H1 (cell line): ENCODE measurements around the gene WBP4. TPM values are rescaled to one million over a fixed set of nuclear protein-coding genes. Genes with fewer than 3 reads are reported as not detected.

ENCODE experiments used
- CTCF ChIA-PET: fragments of 300-600 bp; sonication (Branson Sonifier 250); formaldehyde crosslinking; loops from one replicate; lab custom pipeline; 2021; ENCODE audit not compliant: partially characterized antibody; lab: Charles Lee
- POLR2A ChIA-PET: fragments of 300-600 bp; sonication (Branson Sonifier 250); formaldehyde crosslinking; loops from one replicate; lab custom pipeline; 2021; ENCODE audit warnings: inconsistent platforms; ENCODE audit not compliant: partially characterized antibody; lab: Charles Lee
- DNase-seq, 2 experiments: peaks; one replicate each; pipeline versions ENCODE4 v3.0.0 to v3.0.0-alpha.2; 2010 to 2022; ENCODE audit warnings: low spot score in 2 of 2, low read depth in 1 of 2, mixed read lengths in 1 of 2
- FAIRE-seq: peaks from 2 replicates; lab custom pipeline; 2011; peaks lifted over from hg19 to GRCh38; lab: Jason Lieb, UNC
- H2AFZ ChIP-seq: 2 replicates; pipeline ENCODE4 v1.8.1; 2012; ENCODE audit warnings: low read length, inconsistent platforms
- H2AK5ac ChIP-seq: 2 replicates; pipeline ENCODE4 v1.6.1; 2013; ENCODE audit warnings: low read depth, low read length
- H2BK120ac ChIP-seq: replicated peaks from 2 replicates; pipeline ENCODE3; 2013; ENCODE audit warnings: low read depth, low read length, inconsistent platforms
- H2BK12ac ChIP-seq: 2 replicates; pipeline ENCODE4 v1.6.1; 2013; ENCODE audit warnings: low read depth, low read length
- H2BK15ac ChIP-seq: 2 replicates; pipeline ENCODE4 v1.6.1; 2013; ENCODE audit warnings: low read length
- H2BK20ac ChIP-seq: 2 replicates; pipeline ENCODE4 v1.6.1; 2013; ENCODE audit warnings: low read length
- H2BK5ac ChIP-seq: 2 replicates; pipeline ENCODE4 v1.6.1; 2013; ENCODE audit warnings: low read depth, low read length
- H3K14ac ChIP-seq: 2 replicates; pipeline ENCODE4 v1.6.1; 2013; ENCODE audit warnings: inconsistent platforms; ENCODE audit not compliant: insufficient read length
- H3K18ac ChIP-seq: 2 replicates; pipeline ENCODE4 v1.6.1; 2013; ENCODE audit warnings: low read length; ENCODE audit errors: extremely low read depth
- H3K23ac ChIP-seq: 2 replicates; pipeline ENCODE4 v1.6.1; 2013; ENCODE audit warnings: inconsistent platforms; ENCODE audit not compliant: insufficient read length
- H3K23me2 ChIP-seq: 2 replicates; pipeline ENCODE4 v1.6.1; 2013; ENCODE audit warnings: low read depth, low read length
- H3K27ac ChIP-seq: 2 replicates; pipeline ENCODE4 v1.6.1; 2011; ENCODE audit warnings: low read depth, low read length, inconsistent platforms
- H3K27me3 ChIP-seq, 4 experiments: replicated peaks in 1 of 4; 1 replicate in 1 of 4; 2 replicates in 3 of 4; pipeline versions ENCODE4 v1.6.1 to v1.8.1; 2011 to 2013; ENCODE audit warnings: low read length in 3 of 4, mild to moderate bottlenecking in 3 of 4, inconsistent platforms in 2 of 4, mixed read lengths in 2 of 4, moderate library complexity in 1 of 4; ENCODE audit not compliant: control insufficient read depth in 3 of 4, insufficient read depth in 3 of 4; ENCODE audit errors: extremely low read depth in 1 of 4
- H3K36me3 ChIP-seq, 4 experiments: 2 replicates each; pipeline versions ENCODE4 v1.6.1 to v1.8.1; 2011 to 2013; ENCODE audit warnings: mild to moderate bottlenecking in 4 of 4, low read length in 3 of 4, moderate library complexity in 2 of 4, control low read depth in 1 of 4, inconsistent platforms in 1 of 4; ENCODE audit not compliant: insufficient read depth in 4 of 4, control insufficient read depth in 2 of 4
- H3K4ac ChIP-seq: replicated peaks from 2 replicates; pipeline ENCODE3; 2013; ENCODE audit warnings: low read length, low read depth, mixed read lengths, inconsistent platforms; ENCODE audit not compliant: insufficient read length
- H3K4me1 ChIP-seq, 4 experiments: replicated peaks in 1 of 4; 1 replicate in 1 of 4; 2 replicates in 3 of 4; pipeline versions ENCODE4 v1.6.1 to v1.8.1; 2011 to 2013; ENCODE audit warnings: low read length in 3 of 4, inconsistent platforms in 2 of 4, mixed read lengths in 1 of 4; ENCODE audit not compliant: insufficient read depth in 4 of 4, control insufficient read depth in 3 of 4
- H3K4me2 ChIP-seq, 2 experiments: 2 replicates each; pipeline versions ENCODE4 v1.6.1 to v1.8.1; 2011 to 2013; ENCODE audit warnings: low read depth in 2 of 2, low read length in 2 of 2, control low read depth in 1 of 2, inconsistent platforms in 1 of 2, mild to moderate bottlenecking in 1 of 2; ENCODE audit not compliant: insufficient read depth in 1 of 2
- H3K4me3 ChIP-seq, 4 experiments: fragments of 200-600, 300-600 bp in 1 of 4; sonication (generic), shearing (Covaris generic), sonication (Bioruptor Twin) in 1 of 4; 2 replicates each; pipeline versions ENCODE4 v1.5.1 to v1.8.1; 2011 to 2016; ENCODE audit warnings: low read length in 4 of 4, low read depth in 3 of 4, control low read depth in 2 of 4, inconsistent platforms in 2 of 4, mild to moderate bottlenecking in 2 of 4, mixed read lengths in 1 of 4, moderate library complexity in 1 of 4; ENCODE audit not compliant: insufficient read depth in 2 of 4; ENCODE audit errors: extremely low read depth in 1 of 4
- H3K56ac ChIP-seq: replicated peaks from 2 replicates; pipeline ENCODE3; 2013; ENCODE audit warnings: low read depth, mild to moderate bottlenecking, mixed read lengths, low read length, inconsistent platforms; ENCODE audit not compliant: insufficient read length
- H3K79me1 ChIP-seq: 2 replicates; pipeline ENCODE4 v1.6.1; 2013; ENCODE audit warnings: low read depth, low read length, control low read depth
- H3K79me2 ChIP-seq, 2 experiments: 2 replicates each; pipeline versions ENCODE4 v1.6.1 to v1.8.1; 2012 to 2013; ENCODE audit warnings: low read length in 2 of 2, mild to moderate bottlenecking in 2 of 2, inconsistent platforms in 1 of 2; ENCODE audit not compliant: insufficient read depth in 2 of 2, control insufficient read depth in 1 of 2
- H3K9ac ChIP-seq, 4 experiments: replicated peaks in 1 of 4; 1 replicate in 1 of 4; 2 replicates in 3 of 4; pipeline versions ENCODE4 v1.6.1 to v1.8.1; 2011 to 2013; ENCODE audit warnings: low read depth in 3 of 4, low read length in 3 of 4, control low read depth in 2 of 4, mild to moderate bottlenecking in 2 of 4, moderate library complexity in 2 of 4, inconsistent platforms in 1 of 4; ENCODE audit errors: extremely low read depth in 1 of 4
- H3K9me3 ChIP-seq, 2 experiments: 2 replicates each; pipeline versions ENCODE4 v1.6.1 to v1.8.1; 2012 to 2013; ENCODE audit warnings: mild to moderate bottlenecking in 2 of 2, moderate library complexity in 2 of 2, control low read depth in 1 of 2, inconsistent platforms in 1 of 2, low read depth in 1 of 2, low read length in 1 of 2, mixed read lengths in 1 of 2; ENCODE audit not compliant: insufficient read depth in 2 of 2
- H4K20me1 ChIP-seq, 2 experiments: replicated peaks in 1 of 2; 2 replicates each; pipeline versions ENCODE3 to v1.8.1; 2011 to 2013; ENCODE audit warnings: inconsistent platforms in 2 of 2, low read length in 2 of 2, mild to moderate bottlenecking in 1 of 2; ENCODE audit not compliant: insufficient read depth in 2 of 2, control insufficient read depth in 1 of 2
- H4K5ac ChIP-seq: 2 replicates; pipeline ENCODE4 v1.6.1; 2013; ENCODE audit warnings: low read length, low read depth, mixed read lengths, inconsistent platforms; ENCODE audit not compliant: insufficient read length
- H4K8ac ChIP-seq: 2 replicates; pipeline ENCODE4 v1.8.0; 2013; ENCODE audit warnings: mild to moderate bottlenecking, moderate library complexity, low read length, inconsistent platforms; ENCODE audit not compliant: insufficient read depth; ENCODE audit errors: extremely low read depth
- H4K91ac ChIP-seq: replicated peaks from 2 replicates; pipeline ENCODE3; 2013; ENCODE audit warnings: low read length, mixed read lengths, inconsistent platforms; ENCODE audit not compliant: insufficient read length
- CBX5 ChIP-seq: fragments of 300-800, 300-1000 bp; sonication (generic); IDR thresholded peaks from 2 replicates; pipeline ENCODE4 v1.7.1; 2016; ENCODE audit warnings: antibody characterized with exemption, low read length, low read depth
- CHD1 ChIP-seq: IDR thresholded peaks from 2 replicates; pipeline ENCODE4 v1.6.1; 2012; ENCODE audit warnings: low read depth, low read length, improper control_type of control experiment
- CREB1 ChIP-seq: IDR thresholded peaks from 2 replicates; pipeline ENCODE4 v1.6.1; 2012; ENCODE audit warnings: inconsistent platforms
- E2F6 ChIP-seq: IDR thresholded peaks from 2 replicates; pipeline ENCODE4 v1.6.1; 2012; ENCODE audit warnings: inconsistent platforms
- MAX ChIP-seq: IDR thresholded peaks from 2 replicates; pipeline ENCODE4 v1.6.1; 2012; ENCODE audit warnings: inconsistent platforms
- PHF8 ChIP-seq: fragments of 200-600 bp; sonication (generic); conservative IDR thresholded peaks from 2 replicates; pipeline ENCODE4 v1.7.1; 2012; ENCODE audit warnings: low read depth, mild to moderate bottlenecking, inconsistent platforms, low read length, moderate library complexity
- POLR2A ChIP-seq, 2 experiments: IDR thresholded peaks; 1 replicate in 1 of 2; 2 replicates in 1 of 2; pipeline ENCODE4 v1.6.1; 2011; ENCODE audit warnings: low read depth in 2 of 2, low read length in 2 of 2, mild to moderate bottlenecking in 2 of 2; ENCODE audit errors: control extremely low read depth in 1 of 2
- RNF2 ChIP-seq: fragments of 200-900, 300-1000 bp; sonication (generic); IDR thresholded peaks from 2 replicates; pipeline ENCODE4 v1.7.1; 2016; ENCODE audit warnings: borderline replicate concordance, low read depth, mild to moderate bottlenecking, antibody characterized with exemption, low read length; ENCODE audit not compliant: poor library complexity, severe bottlenecking; ENCODE audit errors: missing control alignments
- SP2 ChIP-seq: IDR thresholded peaks from 2 replicates; pipeline ENCODE4 v1.6.1; 2012; ENCODE audit warnings: mild to moderate bottlenecking, low read length, inconsistent platforms
- SUZ12 ChIP-seq: fragments of 200-600 bp; sonication (generic); IDR thresholded peaks from 2 replicates; pipeline ENCODE4 v1.6.1; 2012; ENCODE audit warnings: mild to moderate bottlenecking, inconsistent platforms, low read length, moderate library complexity, mixed read lengths
- TAF1 ChIP-seq: IDR thresholded peaks from 2 replicates; pipeline ENCODE4 v1.6.1; 2011; ENCODE audit warnings: mild to moderate bottlenecking, low read depth, low read length
- YY1 ChIP-seq: IDR thresholded peaks from 2 replicates; pipeline ENCODE4 v1.6.1; 2011; ENCODE audit warnings: low read depth, mild to moderate bottlenecking, low read length
- WGBS, 2 experiments: shearing (Covaris generic) in 1 of 2; methylation state at CpG; one replicate each; pipeline versions ENCODE4 v1.1.6 to v1.1.7; 2013 to 2015; ENCODE audit warnings: low lambda C conversion rate in 2 of 2, mixed read lengths in 2 of 2, inconsistent platforms in 1 of 2, low coverage in 1 of 2, missing lambda C conversion rate in 1 of 2; ENCODE audit not compliant: insufficient replicate concordance in 2 of 2, insufficient coverage in 1 of 2, insufficient read length in 1 of 2; ENCODE audit errors: extremely low coverage in 1 of 2, missing lambda C conversion rate in 1 of 2; 5-methylcytosine and 5-hydroxymethylcytosine counted together
- polyA plus RNA-seq, 7 experiments: library from polyadenylated mRNA; depleted of rRNA in 3 of 7; stranded (reverse) in 5 of 7; unstranded in 2 of 7; fragments of >200 nt in 5 of 7; fragments of 200-250 nt in 2 of 7; gene quantifications; 1 replicate in 5 of 7; 2 replicates in 1 of 7; 4 replicates in 1 of 7; pipeline versions ENCODE4 v1.2.1 to v1.2.3, GENCODE V29; 2011 to 2013; ENCODE audit warnings: missing spikeins in 2 of 7, mixed read lengths in 2 of 7
- total RNA-seq: library from RNA; stranded (reverse); fragmentation: NEBNext Ultra II Directional; extraction: Animal tissue kit (Norgen Biotek cat#: 25700); gene quantifications from 2 replicates; pipeline ENCODE4 v1.2.1, GENCODE V29; 2021

WBP4 gene
- total and polyA plus RNA-seq, 2 of the 8 experiments (the other 6 are each of a cell fraction or from before 2014, with no cell fraction given) = 3.0 to 10.0 TPM

GRCh38 chr13:41107584-41108014 lies 46.3 kb downstream of the WBP4 start:
- Histone ChIP-seq H2BK15ac (no peak overlapping the region), H4K91ac (no peak overlapping the region), H3K56ac (no peak overlapping the region), H2AFZ (peak overlapping the region; percentile 11; the same call in 1 of the 2 replicates), H4K5ac (no peak overlapping the region), H3K9ac (no peak overlapping the region), H4K20me1 (no peaks in the 10 kb centered on the region), H2BK12ac (no peak overlapping the region), H3K14ac (no peak overlapping the region), H3K23ac (no peak overlapping the region), H3K27me3 (no peaks in the 10 kb centered on the region), H3K18ac (0 out of 2 replicates have a peak overlapping the region, but pooled peaks have one; percentile 1), H2BK20ac (no peak overlapping the region), H2BK120ac (no peak overlapping the region), H3K4ac (no peak overlapping the region), H3K79me1 (no peaks in the 10 kb centered on the region), H3K4me3 (no peak overlapping the region), H3K23me2 (no peaks in the 10 kb centered on the region), H4K8ac (no peak overlapping the region; the same call in 1 of the 2 replicates), H3K27ac (no peak overlapping the region), H3K4me1 (peaks cover 0 to 6% (median 0%) of the 10 kb centered on the region in 4 experiments; a peak in 1 of 7 replicates), H3K9me3 (no peaks in the 10 kb centered on the region), H2BK5ac (0 out of 2 replicates have a peak overlapping the region, but pooled peaks have one; percentile 18), H3K36me3 (no peaks in the 10 kb centered on the region), H3K4me2 (peak overlapping the region in 1 of 2 experiments; percentile 23; a peak in 2 of 4 replicates), H3K79me2 (no peaks in the 10 kb centered on the region), H2AK5ac (no peak overlapping the region)
- FAIRE-seq = no peak
- ChIA-PET CTCF (interaction anchor here (0.6 to 2.3 kb wide), 3 partner anchors 9 to 1614 kb away, joined by 3 to 7 read pairs (median 6); no protein-coding TSS in a partner anchor), POLR2A (interaction anchor here (0.6 to 2.5 kb wide), 13 partner anchors 9 to 97 kb away, joined by 3 to 9 read pairs (median 4); partner anchors contain the start of genes KBTBD7 and WBP4)
- 63% methylated on average over 7 of the region's 7 CpGs; no CpG with 5 or more reads in 1 of the 2 experiments for WGBS, 2 experiments
- DNase-seq = peak in 1 of 2 experiments; percentile 56
- TF ChIP-seq CBX5 (no peak), CREB1 (no peak), RNF2 (no peak), YY1 (peak; percentile 57), MAX (no peak), PHF8 (0 out of 2 replicates have a peak, but pooled peaks have one; percentile 21), SP2 (no peak), SUZ12 (no peak), E2F6 (peak; percentile 12; the same call in 1 of the 2 replicates), CHD1 (no peak), POLR2A (IDR thresholded peaks at IDR 0.05; ENCODE audit: control extremely low read depth in 1 of 2, low read depth in 2 of 2, low read length in 2 of 2) (peak in 1 of 2 experiments; percentile 57; a peak in 1 of 3 replicates), TAF1 (peak; percentile 49; the same call in 1 of the 2 replicates)
